Right lung (tissue), 10 donors: ENCODE measurements around the gene RMI1. TPM values are rescaled to one million over a fixed set of nuclear protein-coding genes. Genes with fewer than 3 reads are reported as not detected.
"Not testable (repeated sequence)": the region's sequence is repeated elsewhere in the genome, so short reads cannot be mapped to it uniquely, and the experiment has no call there.

Experiments used
- DNase-seq, 2 donors: peaks; one replicate each; pipeline ENCODE4 v3.0.0-alpha.2; 2013
- long read RNA-seq, 8 donors: transcript quantifications; one replicate each; lab custom pipeline, GENCODE V29; 2026
- polyA plus RNA-seq, 5 donors: library from polyadenylated mRNA; unstranded; fragments of 120-200 nt; gene quantifications; one replicate each; pipeline versions ENCODE4 v1.2.1 to v1.2.3, GENCODE V29; 2013; ENCODE audit warnings: inconsistent platforms in 1 of 5, low replicate concordance in 1 of 5; ENCODE audit not compliant: insufficient read length in 5 of 5, insufficient read depth in 1 of 5

The RMI1 gene
- polyA plus RNA-seq = 10 to 100 TPM; 10.7 to 19.5 (median 15.2) TPM
- long read RNA-seq, donor 1, partial matches to known transcripts = 0 of 2 reads
- long read RNA-seq, donor 1, other reads (novel, unspliced or antisense) = 0 of 2 reads
- long read RNA-seq, donor 2, partial matches to known transcripts = 0 of 3 reads
- long read RNA-seq, donor 2, other reads (novel, unspliced or antisense) = 0 of 3 reads
- long read RNA-seq, donor 3, partial matches to known transcripts = 0 of 4 reads
- long read RNA-seq, donor 3, other reads (novel, unspliced or antisense) = 0 of 4 reads
- long read RNA-seq, donor 4, partial matches to known transcripts = 0 of 1 reads
- long read RNA-seq, donor 4, other reads (novel, unspliced or antisense) = 0 of 1 reads
- long read RNA-seq, donor 5, transcript RMI1-202 (3 exons, 1,553 nt) = major isoform, 7 of 930 reads
- long read RNA-seq, donor 5, partial matches to known transcripts = 761 of 930 reads
- long read RNA-seq, donor 5, other reads (novel, unspliced or antisense) = 159 of 930 reads
- long read RNA-seq, donor 6, partial matches to known transcripts = 0 of 2 reads
- long read RNA-seq, donor 6, other reads (novel, unspliced or antisense) = 0 of 2 reads
- long read RNA-seq, donor 7, partial matches to known transcripts = 0 of 2 reads
- long read RNA-seq, donor 7, other reads (novel, unspliced or antisense) = 0 of 2 reads
- long read RNA-seq, donor 8, partial matches to known transcripts = 0 of 1 reads
- long read RNA-seq, donor 8, other reads (novel, unspliced or antisense) = 0 of 1 reads

DNA sequence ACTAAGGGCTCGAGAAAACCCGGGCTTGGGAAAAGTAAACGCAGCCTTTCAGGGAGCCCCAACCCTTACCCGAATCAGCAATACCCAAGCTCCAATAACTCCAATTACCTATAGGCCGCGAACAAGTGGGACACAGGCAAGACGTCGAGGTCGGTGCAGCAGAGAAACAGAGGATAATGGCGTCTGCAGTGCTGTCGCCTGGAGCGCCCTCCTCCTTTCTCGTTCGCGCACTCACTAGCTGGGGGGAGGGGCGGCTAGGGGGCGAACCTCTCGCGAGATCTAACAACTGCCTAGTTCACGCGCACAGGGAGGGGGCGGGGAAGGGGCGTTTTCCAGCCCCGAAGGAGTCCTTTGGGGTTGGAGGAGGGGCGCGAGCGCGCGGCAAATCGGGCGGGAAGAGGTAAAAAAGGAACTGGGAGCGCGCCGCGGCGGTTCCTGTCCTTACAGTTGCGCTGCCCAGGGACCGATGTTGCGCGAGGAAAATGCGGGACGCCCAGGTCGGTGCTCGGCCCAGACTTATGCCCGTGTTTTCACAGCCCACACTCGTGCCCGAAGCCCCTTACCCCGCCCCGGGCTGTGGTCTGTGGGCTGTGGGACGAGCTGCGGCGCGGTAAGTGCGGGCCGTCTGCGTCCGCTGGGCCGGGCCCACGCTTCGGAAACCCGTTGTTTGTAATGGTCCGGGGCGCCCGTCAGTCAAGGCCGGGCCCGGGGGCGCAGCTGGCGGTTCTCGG lies at the start of gene RMI1:
Gene RMI1 (plus strand): TSS at position 411 of the 731 bp plus-strand sequence. CDS start 20,182 bp downstream, outside the sequence.
- DNase-seq = peak; percentile 98 to 99

DNA sequence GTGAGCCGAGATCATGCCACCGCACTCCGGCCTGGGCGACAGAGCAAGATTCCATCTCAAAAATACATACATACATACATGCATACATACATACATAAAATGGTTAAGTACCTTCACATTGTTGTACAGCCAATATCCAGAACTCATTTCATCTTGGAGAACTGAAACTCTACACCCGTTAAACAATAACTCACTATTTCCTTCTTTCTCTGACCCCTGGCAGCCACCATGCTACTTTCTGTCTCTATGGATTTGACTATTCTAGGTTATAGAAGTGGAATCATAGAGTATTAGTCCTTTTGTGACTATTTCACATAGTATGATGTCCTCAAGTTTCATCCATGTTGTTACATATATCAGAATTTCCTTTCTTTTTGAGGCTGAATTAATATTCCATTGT lies 49.7 kb upstream of the RMI1 start:
- no peak for DNase-seq

DNA sequence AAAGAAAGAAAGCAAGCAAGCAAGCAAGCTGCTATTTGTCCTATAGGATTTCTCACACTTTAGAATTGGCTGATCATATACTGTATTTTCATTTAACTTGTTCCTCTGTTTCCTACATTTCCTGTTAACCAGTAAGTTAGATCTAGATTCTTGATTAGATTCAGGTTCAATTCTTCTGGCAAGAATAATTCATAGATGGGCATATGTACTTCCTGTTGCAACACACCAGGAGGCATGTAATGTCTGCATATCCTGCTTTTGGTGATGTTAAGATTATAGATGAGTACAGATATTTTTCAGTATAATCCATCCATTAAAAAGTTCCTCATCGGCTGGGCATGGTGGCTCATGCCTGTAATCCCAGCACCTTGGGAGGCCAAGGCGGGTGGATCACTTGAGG lies 48.6 kb upstream of the RMI1 start:
- DNase-seq = no peak

DNA sequence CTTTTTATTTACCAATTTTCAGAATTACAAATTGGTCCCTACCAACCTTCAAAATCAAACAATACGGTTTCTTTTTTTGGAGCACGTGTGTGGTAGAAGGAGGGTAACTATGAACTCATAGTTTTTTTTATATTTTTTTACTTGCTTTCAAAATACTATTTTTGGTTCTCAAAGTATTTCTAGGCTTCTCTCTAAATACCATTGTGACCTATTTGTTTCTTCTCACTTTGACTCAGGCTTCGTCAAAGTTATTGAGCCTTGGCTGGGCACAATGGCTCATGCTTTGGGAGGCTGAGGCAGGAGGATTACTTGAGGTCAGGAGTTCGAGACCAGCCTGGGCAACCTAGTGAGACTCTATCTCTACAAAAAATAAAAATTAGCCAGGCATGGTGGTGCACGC lies 47.8 kb upstream of the RMI1 start:
- no peak for DNase-seq

DNA sequence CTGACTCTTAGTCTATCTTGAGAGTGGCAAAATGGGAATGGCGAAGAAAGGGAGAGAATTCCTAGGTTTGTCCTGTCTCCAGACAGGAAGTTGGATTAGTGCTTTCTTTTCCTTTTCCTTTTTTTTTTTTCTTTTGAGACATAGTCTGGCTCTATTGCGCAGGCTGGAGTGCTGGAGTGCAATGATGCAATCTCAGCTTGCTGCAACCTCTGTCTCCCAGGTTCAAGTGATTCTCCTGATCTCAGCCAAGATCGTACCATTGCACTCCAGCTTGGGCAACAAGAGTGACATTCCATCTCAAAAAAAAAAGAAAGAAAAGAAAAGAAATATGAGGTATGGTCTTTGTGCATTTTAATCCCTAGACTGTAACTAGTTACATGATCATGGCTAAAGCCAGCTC lies 46.8 kb upstream of the RMI1 start:
- peak in 1 of 2 donors; percentile 21 for DNase-seq

DNA sequence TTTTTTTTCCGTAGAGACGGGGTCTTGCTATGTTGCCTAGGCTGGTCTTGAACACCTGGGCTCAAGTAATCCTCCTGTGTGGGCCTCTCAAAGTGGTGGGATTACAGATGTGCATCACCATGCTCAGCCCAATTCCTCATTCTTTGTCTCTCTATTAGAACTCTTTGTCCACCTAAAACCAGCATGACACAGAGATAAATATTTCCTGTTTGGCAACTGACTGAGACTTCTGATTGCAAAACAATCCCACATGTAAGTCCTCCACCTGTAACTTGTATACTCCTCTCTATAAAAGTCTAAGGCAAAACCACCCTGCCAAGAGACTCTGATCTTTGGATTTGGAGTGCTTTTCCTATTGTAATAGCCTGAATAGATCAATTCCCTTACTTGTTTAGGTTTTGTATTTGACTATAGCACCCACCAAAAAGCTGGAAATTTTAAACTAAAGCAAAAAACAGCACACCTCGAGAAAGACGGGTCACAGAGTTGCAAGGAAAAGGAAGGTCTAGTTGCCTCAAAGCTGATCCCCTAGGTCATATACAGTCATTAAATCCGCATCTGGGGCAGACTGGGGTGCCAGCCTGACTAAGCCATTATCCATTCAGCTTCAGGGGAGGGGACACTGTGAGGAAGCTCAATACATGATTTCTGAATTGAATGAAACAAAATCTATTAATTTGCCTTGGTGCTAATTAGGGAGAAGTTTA lies 45.9 kb upstream of the RMI1 start:
- DNase-seq = no peak

DNA sequence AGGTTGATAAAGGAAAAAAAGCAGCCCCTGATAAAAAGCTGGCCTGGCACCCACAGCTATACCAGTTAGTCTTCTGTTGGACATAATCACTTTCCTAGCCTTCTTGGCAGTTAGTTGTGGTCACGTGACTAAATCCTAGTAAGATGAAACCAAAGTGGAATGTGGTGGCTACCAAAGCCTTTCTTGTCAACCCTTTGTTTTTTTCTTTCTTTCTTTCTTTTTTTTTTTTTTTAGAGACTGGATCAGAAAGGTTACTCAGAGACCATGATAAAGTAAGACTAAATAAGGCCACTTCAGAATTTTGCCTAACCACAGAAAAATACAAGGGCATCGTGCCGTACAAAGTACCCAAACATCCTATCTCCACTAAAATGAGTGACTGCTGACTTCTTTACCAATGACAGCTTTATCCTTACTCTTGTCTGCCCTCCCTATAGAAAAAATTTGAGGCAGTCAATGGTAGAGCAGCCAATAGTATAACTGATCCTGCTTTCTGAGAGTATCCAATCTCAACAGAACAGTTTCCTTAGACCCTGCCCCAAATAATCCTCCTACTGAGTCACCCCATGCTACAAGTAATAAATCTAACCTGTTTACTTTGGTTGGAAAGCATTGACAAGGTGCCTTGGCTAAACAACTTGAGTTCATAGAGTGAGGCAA lies 45.2 kb upstream of the RMI1 start:
- no peak for DNase-seq

DNA sequence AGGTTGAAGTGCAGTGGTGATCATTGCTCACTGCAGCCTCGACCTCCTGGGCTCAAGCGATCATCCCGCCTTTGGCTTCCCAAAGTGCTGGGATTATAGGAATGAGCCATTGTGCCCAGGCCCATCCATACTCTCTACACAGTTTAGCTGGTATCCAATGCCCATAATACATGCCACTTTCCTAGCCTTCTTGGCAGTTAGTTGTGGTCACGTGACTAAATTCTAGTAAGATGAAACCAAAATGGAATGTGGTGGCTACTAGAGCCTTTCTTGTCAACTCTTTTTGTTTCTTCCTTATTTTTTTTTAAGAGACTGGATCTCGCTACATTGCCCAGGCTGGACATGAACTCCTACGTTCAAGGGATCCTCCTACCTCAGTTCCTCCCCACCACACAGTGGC lies 44.1 kb upstream of the RMI1 start:
- no peak for DNase-seq

DNA sequence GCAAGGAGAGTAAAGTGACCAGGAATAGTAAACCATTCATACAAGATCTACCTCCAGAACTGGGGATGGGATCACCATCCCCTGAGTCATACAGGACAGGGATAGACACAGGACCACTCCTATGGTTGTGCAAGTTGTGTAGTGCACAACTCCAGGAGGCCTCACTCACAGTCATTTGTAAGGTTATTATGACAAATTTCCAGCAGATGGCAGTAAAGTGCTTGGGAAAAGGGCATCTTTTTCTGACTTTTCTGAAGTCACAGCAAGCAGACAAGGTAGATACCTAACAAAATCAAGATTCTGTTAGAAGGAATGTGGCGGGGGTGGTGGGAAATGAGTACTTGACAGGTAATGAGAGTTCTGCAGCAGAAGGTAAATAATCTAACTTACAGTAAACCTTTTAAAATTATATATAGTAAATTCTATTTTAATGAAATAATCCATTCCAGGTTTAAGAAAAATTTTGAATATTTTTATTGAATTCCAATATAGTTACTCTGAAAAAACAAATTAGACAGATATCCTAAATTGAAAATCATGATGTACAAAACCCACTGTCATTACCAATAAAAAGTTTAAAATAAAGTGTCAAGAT lies 42.6 kb upstream of the RMI1 start:
- DNase-seq = peak; percentile 33 to 49

DNA sequence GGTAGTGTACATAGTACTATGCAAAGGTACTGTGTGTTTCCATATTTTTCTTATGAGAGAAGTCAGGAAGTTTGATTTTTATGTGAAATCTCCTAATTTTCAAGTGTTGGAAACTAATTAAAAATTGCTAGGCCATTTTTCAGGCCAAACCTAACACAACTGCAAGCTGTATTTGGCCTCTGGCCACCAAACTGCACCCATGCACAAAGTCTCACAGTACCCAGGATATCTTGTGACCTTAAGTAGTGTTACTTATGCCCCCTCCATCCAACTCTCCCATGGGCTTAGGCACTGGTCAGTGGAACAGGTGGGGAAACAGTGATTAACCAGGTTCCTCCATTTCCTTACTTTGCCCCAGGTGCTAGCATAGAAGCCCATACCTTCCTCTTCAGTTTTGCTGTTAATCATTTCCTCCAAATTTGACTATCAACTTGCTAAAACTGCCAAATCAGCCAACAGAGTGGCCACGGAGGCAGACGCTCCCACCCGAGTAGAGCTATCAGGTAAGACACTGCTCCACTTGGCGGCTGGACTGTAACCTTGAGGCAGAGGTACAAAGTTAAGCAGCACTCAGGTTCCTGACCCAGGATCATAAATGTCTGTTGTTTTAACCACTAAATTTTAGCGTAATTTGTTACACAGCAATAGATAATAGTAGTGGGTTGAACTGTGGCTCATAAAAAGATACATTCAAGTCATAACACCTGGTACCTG lies 39.9 kb upstream of the RMI1 start:
- no peak for DNase-seq

DNA sequence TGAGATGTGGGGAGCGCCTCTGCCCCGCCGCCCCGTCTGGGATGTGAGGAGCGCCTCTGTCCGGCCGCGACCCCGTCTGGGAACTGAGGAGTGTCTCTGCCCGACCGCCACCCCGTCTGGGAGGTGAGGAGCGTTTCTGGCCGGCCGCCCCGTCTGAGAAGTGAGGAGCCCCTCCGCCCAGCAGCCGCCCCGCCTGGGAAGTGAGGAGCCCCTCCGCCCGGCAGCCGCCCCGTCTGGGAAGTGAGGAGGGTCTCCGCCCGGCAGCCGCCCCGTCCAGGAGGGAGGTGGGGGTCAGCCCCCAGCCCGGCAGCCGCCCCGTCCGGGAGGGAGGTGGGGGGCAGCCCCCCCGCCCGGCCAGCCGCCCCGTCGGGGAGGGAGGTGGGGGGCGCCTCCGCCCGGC lies 32.5 kb upstream of the RMI1 start:
- DNase-seq = not testable (repeated sequence)

DNA sequence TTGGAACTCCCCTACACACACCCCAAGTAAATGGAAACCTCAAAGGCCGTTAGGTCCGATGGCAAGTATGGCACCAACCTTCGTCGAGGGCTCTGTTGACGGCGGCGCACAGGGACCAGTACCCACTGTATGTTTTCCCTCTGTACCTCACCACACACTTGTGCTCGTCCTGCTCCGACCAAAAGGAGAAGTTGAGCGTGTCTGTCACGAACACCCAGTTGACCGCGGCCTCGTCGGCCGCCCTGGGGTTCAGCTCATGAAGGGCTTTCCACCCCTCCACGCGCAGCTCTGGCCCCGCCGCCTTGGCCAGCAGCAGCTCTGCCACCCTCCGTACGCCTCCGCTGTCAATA lies 24.5 kb upstream of the RMI1 start:
- DNase-seq = no peak

DNA sequence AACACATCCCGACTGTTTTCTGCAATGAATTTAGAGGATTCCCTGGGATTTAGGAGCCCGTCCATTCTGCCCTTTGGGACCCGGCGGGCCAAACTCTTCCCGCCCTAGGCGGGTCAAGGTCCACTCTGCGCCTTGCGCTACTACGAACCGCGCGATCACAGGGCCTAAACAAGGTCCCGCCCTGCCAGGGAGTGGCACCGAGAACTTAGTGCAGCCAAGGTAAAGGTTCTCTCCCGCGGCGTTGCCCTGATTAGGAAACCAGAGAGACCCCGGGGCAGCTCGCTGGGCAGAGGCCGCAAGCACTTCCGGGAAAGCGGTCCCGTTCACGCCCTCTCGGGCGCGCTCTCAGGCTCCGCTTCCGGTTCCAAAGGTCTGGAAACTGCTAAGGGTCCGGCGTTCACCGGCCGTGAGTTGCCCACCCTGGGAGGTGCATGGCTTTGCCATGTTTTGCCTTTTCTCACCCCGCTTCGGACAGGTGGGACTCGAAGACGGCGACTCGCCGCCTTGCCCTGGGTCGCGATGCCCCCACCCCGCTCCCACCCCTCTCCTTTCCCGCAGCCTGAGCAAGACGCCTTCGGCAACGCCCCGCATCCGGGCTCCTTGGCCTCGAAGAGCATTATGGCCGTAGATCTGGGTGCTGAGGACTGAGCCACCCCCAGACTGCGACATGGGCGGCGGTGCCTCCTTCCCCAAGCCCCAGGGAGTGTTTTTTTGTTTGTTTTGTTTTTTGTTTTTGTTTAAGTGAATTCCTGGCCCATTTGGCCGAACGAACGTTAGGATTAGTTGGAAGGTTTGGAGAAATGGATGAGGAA lies 24.0 kb upstream of the RMI1 start:
- DNase-seq = peak; percentile 81 to 82

DNA sequence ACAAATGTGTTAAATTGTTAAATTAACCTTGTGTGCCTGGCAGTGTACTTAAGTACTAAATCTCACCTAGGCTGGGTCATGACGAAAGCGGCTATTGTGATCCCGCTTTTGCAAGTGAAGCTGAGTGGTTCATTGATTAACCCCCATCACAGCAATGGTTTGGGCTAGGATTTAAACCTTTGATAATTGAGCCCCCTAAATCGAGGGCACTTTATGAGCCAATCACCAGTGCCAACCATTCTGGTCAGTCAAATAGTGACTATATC lies 23.4 kb upstream of the RMI1 start:
- DNase-seq = no peak

DNA sequence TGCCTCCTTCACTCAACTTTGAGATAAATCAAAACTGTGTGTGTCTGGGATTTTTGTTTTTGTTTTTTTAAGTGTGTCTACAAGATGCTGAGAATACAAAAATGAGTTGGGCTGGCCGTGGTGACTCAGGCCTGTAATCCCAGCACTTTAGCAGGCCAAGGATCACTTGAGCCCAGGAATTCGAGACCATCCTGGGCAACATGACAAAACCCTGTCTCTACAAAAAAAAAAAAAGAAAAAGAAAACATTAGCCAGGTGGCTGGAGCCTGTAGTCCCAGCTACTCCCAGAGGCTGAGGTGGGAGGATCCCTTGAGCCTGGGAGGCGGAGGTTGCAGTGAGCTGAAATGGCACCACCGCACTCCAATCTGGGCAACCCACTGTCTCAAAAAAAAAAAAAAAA lies 21.5 kb upstream of the RMI1 start:
- no peak for DNase-seq

DNA sequence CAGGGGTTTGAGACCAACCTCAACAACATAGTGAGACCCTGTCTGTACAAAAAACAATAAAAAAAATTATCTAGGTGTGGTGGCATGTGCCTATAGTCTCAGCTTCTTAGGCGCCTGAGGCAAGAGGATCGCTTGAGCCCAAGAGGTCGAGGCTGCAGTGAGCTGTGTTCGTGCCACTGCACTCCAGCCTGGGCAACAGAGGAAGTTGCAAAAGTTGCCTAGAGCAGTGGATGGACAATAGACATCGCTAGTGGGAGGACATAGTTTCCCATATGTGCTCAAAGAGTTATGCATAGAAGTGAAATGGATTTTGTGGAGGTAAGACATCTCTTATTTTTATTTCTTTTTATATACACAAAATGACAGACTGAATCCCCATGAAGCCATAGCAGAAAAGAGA lies 19.6 kb upstream of the RMI1 start:
- DNase-seq = no peak

DNA sequence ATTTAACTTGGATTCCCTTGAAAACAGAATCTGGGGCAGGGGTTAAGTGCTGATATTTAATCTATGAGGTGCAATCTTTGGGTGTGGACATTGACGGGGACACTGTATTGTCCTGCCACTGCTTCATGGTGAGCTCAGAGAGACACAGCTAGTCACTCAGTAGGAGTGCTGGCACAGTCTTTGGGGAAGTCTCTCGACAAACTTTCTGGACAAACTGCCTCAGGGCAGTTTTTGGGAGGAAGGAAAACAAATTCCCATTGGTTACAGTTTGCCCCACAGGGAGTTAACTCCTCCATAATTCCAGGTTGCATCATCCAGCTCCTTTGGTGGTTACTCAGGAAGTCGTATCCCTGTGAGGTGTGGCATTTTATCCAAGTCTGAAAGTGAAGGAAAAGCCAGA lies 18.4 kb upstream of the RMI1 start:
- no peak for DNase-seq

DNA sequence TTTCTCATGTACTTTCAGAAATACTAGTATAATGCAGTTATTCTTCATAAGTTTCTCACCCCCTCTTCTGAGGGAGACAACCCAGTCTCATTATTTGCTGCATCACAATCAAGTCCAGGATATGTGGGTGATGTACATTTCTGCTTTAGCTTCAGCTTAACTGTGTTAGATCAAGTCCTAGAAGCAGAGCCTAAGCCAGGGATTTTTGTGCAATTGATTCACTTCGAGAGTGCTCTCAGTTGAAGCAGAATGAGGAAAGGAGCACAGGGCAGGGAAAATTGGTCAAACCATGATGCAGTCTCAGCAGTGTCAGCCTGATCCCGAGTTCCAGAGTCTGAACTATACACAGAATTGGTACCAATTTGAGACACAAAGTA lies 15.6 kb upstream of the RMI1 start:
- DNase-seq = no peak

DNA sequence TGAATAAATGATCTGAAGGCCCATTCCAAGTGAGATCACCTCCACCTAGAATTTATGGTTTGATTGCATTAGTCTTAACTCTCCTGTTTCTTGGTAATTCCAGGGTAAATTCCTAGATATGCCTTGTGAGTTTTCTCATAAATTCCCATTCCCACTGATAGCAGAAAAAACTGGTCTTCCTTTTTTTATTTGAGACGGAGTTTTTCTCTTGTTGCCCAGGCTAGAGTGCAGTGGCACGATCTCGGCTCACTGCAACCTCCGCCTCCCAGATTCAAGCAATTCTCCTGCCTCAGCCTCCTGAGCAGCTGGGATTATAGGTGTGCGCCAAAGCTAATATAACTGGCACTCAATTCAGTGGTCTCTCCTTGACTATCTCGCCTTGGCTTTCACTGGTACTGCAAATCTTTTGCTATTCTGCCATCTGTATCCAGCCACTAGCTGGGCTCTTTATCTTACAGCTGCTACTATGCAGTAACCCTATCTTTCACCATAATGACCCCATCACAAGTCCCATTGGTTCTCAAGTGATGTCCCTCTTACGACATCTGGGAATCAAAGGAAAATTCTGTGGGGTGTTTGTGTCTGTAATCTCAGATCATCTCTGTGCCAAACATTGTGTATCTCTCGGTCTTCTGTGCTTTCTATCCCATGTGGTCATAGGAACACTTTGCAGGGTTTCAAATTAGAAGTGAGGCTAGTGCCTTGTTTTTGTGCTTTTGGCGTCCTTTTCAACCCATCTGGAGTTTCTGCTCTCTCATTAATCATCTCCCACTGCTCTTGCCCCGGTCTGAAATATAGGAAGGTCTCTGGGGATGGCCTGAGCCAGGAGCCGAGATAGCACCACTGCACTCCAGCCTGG lies 15.0 kb upstream of the RMI1 start:
- no peak for DNase-seq
